Large intestine (tissue), 3 donors: ENCODE data around the gene TMC1. TPM values are rescaled to one million over a fixed set of nuclear protein-coding genes. Genes with fewer than 3 reads are reported as not detected.

Experiments
- DNase-seq, 2 donors: peaks; one replicate each; pipeline versions ENCODE4 v3.0.0 to v3.0.0-alpha.2; 2013
- H3K27ac ChIP-seq: one replicate; pipeline ENCODE4 v1.5.1; 2013; ENCODE audit warnings: low read length
- H3K27me3 ChIP-seq: 2 replicates; pipeline ENCODE4 v1.6.1; 2013; ENCODE audit warnings: low read length; ENCODE audit not compliant: control insufficient read depth, insufficient read depth
- H3K36me3 ChIP-seq: 2 replicates; pipeline ENCODE4 v1.6.1; 2013; ENCODE audit warnings: low read length; ENCODE audit not compliant: control insufficient read depth, insufficient read depth
- H3K4me1 ChIP-seq: one replicate; pipeline ENCODE4 v1.6.1; 2013; ENCODE audit warnings: low read length; ENCODE audit not compliant: control insufficient read depth, insufficient read depth
- H3K4me3 ChIP-seq: one replicate; pipeline ENCODE4 v1.5.1; 2013; ENCODE audit warnings: low read length
- H3K9me3 ChIP-seq: one replicate; pipeline ENCODE4 v1.6.1; 2013; ENCODE audit warnings: mild to moderate bottlenecking, low read depth, low read length, moderate library complexity; ENCODE audit not compliant: control insufficient read depth
- WGBS: methylation state at CpG from one replicate; pipeline ENCODE4 v1.1.5; 2013; ENCODE audit warnings: low lambda C conversion rate; ENCODE audit not compliant: insufficient coverage; 5-methylcytosine and 5-hydroxymethylcytosine counted together
- polyA plus RNA-seq: library from polyadenylated mRNA; unstranded; fragments of 120-200 nt; gene quantifications from one replicate; pipeline ENCODE4 v1.2.1, GENCODE V29; 2013

TMC1 gene
- polyA plus RNA-seq, 1 donor: 0.16 TPM

DNA sequence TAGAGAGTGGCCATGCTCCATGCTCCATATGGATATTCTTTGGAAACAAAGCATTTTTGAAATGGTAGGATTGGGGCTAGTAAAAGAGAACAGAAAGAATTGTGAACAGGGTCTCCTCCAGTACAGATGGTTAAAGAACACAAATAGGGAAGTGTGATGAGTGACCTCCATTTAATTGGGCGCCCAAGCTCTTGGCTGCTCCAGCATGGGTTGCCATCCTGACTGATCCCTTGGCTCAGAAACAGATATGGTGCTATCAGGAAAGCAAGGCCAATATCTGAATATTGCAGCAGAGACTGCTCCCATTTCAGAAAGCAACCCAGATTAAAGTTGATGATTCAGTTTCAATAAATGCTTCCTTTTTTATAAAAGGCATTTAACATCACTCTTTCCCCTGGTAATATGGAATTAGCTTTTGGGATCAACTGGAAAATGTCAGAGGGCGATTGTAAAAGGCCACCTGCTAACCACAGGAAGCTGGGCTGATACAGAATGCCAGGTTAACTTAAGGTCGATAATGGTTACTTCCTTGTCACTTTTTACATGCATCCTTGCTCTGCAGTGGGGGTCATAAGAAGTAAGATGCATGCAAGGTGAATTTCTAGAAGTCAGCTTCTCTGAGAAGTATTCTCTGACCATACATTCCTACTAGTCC is 52.9 kb downstream of the TMC1 start:
- WGBS: no CpG with 5 or more reads among the region's 3 CpGs
- DNase-seq: no peak
- H3K27ac ChIP-seq: no peak overlapping the region

DNA sequence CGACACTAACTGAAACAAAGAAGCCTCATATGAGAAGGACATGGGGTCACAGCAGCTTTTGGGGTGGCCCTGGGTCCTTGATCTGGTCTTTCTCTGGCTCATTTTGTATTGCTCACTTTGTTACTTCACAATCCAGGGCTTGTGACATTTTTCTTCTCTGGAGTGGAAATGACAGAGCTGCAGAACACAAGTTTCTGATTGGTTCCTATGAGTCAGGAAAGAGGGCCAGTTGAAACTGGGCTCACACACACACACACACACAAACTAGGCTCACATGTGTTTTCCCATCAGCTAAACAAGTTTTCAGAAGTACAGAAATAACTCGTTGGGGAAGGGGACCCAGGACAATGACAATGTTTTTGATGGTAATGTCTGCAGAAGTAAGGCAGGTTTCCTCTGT is 54.3 kb downstream of the TMC1 start:
- H3K4me1 ChIP-seq: peaks cover 21% of the 10 kb centered on the region
- no peaks in the 10 kb centered on the region for H3K9me3 ChIP-seq
- no peak overlapping the region for H3K4me3 ChIP-seq
- no peak for DNase-seq
- H3K36me3 ChIP-seq: no peaks in the 10 kb centered on the region
- WGBS: 60% methylated on average over 1 of the region's 2 CpGs
- no peak overlapping the region for H3K27ac ChIP-seq
- H3K27me3 ChIP-seq: no peaks in the 10 kb centered on the region

More for the DNA sequence above, 52.9 kb downstream of the TMC1 start:
- Histone ChIP-seq H3K9me3 (no peaks in the 10 kb centered on the region), H3K4me1 (peaks cover 16% of the 10 kb centered on the region), H3K36me3 (no peaks in the 10 kb centered on the region), H3K4me3 (no peak overlapping the region), H3K27me3 (no peaks in the 10 kb centered on the region)

DNA sequence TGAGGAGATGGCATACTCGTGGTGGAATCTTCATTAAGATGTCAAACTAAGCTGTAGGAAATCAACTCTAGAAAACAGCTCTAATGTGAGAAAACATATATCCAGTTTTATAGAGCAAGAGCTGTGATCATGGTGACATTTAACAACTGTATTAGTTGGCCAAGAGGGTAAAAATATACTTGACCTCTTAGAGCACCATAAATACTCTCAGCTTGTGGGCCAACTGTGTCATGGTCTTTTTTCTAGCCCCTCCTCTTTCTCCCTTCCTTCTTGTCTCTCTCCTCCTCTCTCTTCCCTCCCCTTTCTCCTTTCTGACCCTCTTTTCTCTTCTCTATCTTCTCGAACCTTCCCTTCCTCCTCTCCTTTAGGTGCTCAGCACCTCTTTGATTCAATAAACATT is 54.7 kb downstream of the TMC1 start:
- Histone ChIP-seq H3K27ac (no peak overlapping the region), H3K4me1 (peaks cover 21% of the 10 kb centered on the region), H3K4me3 (no peak overlapping the region), H3K27me3 (no peaks in the 10 kb centered on the region), H3K9me3 (no peaks in the 10 kb centered on the region), H3K36me3 (no peaks in the 10 kb centered on the region)
- no peak for DNase-seq
- WGBS: 100% methylated on average over 1 of the region's 2 CpGs

DNA sequence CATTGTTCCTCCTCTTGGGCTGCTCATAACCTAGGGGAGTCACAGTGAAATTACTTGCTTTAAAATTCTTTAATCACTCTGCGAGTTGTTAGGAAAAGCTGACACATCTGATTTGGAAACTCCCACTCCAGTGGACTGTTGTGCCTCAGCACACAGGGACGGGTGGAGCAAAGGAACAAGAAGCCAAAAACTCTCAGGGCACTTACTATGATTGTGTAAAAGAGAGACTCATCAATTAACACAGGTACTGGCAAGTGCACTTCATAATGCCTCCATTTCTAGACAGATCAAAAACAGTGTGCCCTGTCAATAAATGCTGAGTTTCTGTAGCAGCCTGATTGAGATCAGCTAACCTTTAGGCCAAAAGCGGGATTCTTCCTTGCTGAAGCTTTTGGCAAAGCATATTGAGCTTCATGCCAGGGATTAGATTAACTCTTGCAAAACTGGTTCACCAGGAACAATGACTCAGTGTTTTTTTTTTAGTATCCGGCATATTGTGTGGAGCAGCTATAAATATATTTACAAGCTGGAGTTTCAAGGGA is 55.9 kb downstream of the TMC1 start:
- no CpG with 5 or more reads among the region's 4 CpGs for WGBS
- Histone ChIP-seq H3K27me3 (no peaks in the 10 kb centered on the region), H3K4me3 (no peak overlapping the region), H3K36me3 (no peaks in the 10 kb centered on the region), H3K4me1 (peaks cover 21% of the 10 kb centered on the region), H3K27ac (no peak overlapping the region), H3K9me3 (no peaks in the 10 kb centered on the region)
- DNase-seq: peak in 1 of 2 donors; percentile 41

DNA sequence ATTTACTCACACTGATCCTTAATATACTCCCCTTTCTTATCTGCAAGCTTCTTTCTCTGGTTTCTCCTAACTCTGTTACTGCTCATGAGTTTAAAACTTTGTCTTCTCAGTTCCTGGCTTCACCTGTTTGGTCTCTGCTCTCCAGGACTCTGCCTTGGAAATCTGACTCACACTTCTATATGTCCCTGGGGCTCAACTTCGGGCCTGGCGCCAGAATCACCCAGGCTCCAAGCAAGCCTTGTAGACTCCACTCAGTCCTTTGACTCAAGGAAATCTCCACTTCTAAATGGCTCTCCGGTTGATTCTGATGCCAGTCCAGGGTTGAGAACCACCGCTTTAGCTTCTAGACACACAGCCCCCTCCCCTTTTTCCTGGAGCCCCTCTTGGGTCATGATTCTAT is 57.8 kb downstream of the TMC1 start:
- WGBS: no CpG with 5 or more reads among the region's 4 CpGs
- H3K36me3 ChIP-seq: no peaks in the 10 kb centered on the region
- H3K4me3 ChIP-seq: no peak overlapping the region
- H3K9me3 ChIP-seq: no peaks in the 10 kb centered on the region
- H3K27ac ChIP-seq: peak overlapping the region; percentile 80
- peaks cover 21% of the 10 kb centered on the region for H3K4me1 ChIP-seq
- DNase-seq: peak in 1 of 2 donors; percentile 67
- no peaks in the 10 kb centered on the region for H3K27me3 ChIP-seq

DNA sequence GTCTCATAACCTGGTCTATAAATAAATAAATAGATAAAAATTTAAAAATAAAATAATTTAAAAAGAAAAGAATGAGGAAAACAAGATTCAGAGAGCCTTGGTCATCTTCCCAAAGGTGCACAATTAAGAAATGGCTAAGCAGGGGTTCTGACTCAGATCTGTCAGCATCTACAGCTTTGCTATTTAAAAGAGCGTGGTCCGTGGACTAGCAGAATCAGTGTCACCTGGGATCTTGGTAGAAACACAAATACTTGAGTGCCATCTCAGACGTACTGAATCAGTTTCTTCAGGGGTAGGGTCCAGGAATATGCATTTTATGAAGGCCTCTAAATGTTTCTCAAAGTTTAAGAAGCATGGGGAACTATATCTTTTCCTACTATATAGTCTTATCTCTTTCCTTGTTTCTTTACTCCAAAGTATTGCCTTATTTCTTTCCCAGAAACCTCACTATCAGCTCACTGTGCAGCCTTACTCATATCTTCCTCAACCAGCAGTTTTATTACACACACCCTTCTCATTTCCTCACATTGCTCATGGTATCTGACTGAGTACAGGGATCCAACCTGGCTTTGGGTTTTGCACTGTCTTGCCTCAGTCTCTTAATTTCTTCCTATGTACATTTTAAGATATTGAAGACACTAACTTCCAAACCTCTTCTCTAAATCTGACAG is 58.6 kb downstream of the TMC1 start:
- Histone ChIP-seq H3K9me3 (no peaks in the 10 kb centered on the region), H3K36me3 (no peaks in the 10 kb centered on the region), H3K27ac (peak overlapping the region; percentile 80), H3K4me3 (no peak overlapping the region), H3K27me3 (no peaks in the 10 kb centered on the region), H3K4me1 (peaks cover 21% of the 10 kb centered on the region)
- peak; percentile 66 to 83 for DNase-seq
- no CpG with 5 or more reads among the region's 3 CpGs for WGBS

DNA sequence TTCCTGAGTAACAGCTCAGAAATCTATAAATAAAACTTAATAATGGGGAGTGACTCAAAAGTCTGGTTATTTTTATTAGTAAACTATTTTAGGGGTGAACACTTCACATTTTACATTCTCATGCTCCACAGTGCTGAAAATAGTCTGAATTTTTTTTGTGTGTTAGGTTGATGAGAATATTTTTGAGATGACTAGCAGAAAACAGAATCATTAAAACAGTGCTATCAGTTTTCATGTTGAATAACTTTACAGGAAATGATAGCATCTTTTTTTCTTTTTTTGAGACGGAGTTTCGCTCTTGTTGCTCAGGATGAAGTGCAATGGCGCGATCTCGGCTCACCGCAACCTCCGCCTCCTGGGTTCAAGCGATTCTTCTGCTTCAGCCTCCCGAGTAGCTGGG is 60.3 kb downstream of the TMC1 start:
- Histone ChIP-seq H3K4me3 (no peak overlapping the region), H3K27ac (no peak overlapping the region), H3K4me1 (peaks cover 34% of the 10 kb centered on the region), H3K9me3 (no peaks in the 10 kb centered on the region), H3K27me3 (no peaks in the 10 kb centered on the region), H3K36me3 (no peaks in the 10 kb centered on the region)
- no peak for DNase-seq
- no CpG with 5 or more reads among the region's 9 CpGs for WGBS

DNA sequence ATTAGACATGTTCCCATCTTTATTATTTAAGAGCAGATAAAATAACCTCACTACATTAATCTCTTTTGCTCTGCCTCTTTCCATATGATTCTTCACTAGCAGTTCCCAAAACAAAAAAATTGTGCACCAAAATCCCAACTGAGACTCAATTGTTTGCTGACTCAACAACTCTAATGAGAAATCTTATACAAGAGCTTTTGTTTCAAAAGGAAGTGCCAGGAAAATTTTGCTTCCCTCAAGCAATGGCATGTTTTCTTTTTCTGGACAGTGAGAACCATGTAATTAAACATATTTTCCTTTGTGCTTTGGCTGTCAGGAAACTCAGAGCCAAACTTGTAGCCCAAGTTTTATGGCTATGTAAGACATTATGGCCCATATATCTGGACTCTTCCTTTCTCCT is 62.0 kb downstream of the TMC1 start:
- Histone ChIP-seq H3K9me3 (no peaks in the 10 kb centered on the region), H3K36me3 (no peaks in the 10 kb centered on the region), H3K4me3 (no peak overlapping the region), H3K4me1 (peaks cover 27% of the 10 kb centered on the region), H3K27ac (no peak overlapping the region), H3K27me3 (no peaks in the 10 kb centered on the region)
- DNase-seq: no peak

DNA sequence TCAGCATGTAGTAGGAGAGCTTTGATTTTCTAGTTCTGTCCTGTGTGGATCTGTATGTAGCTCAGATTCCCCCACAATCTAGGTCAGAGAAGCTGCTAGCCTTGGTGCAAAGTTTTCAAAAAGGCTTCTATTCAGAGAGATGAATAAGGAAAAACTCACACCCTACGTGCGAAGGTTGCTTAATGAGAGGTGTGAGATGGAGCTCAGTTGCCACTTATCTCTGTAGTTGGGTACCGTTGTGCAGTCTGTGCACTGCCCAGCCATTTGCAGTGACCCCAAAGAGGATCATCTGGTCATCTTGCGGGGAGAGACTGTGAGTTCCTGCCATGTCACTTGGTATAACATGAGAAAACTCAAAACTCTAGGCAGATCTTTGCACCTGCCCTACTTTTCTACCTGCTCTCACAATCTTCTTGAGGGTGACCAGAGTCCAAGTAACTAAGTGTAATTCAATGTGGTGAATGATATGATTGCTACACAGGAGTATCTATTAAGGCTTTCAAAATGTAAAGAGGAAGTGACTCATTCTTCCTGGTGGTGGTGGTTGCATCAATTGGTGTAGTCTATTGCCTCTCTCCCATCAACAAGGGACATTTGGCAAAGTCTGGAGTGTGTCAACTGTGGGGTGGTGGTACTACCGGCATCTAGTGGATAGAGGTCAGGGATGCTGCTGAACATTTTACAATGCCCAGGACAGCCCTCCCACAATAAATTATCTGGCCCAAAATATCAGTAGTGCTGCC is 65.2 kb downstream of the TMC1 start:
- DNase-seq: peak; percentile 78 to 92
- WGBS: no CpG with 5 or more reads among the region's 5 CpGs

DNA sequence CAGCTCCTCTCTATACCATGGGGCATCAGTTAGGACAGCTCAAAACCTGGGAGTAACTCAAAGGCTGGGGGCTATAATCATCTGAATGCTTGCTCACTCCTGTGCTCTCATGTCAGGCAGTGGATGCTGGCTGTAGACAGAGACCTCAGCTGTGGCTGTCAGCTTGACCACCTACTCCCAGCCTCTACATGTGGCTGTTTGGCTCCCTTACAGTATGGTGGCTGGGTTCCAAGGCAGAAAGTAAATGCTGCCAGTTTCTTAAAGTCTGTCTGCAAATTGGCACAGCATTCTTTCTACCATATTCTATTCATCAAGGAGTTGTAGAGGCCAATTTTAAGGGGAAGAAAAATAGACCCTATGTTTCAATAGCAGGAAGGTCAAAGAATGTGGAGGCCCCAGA is 66.9 kb downstream of the TMC1 start:
- no peaks in the 10 kb centered on the region for H3K9me3 ChIP-seq
- no peak overlapping the region for H3K27ac ChIP-seq
- H3K4me3 ChIP-seq: no peak overlapping the region
- H3K4me1 ChIP-seq: peaks cover 23% of the 10 kb centered on the region
- no peaks in the 10 kb centered on the region for H3K36me3 ChIP-seq
- H3K27me3 ChIP-seq: no peaks in the 10 kb centered on the region
- no peak for DNase-seq

More for the DNA sequence above, 65.2 kb downstream of the TMC1 start:
- peaks cover 23% of the 10 kb centered on the region for H3K4me1 ChIP-seq
- no peaks in the 10 kb centered on the region for H3K27me3 ChIP-seq
- H3K4me3 ChIP-seq: no peak overlapping the region
- H3K27ac ChIP-seq: peak overlapping the region; percentile 88
- H3K36me3 ChIP-seq: no peaks in the 10 kb centered on the region
- H3K9me3 ChIP-seq: no peaks in the 10 kb centered on the region
